AG09309 (cell line): ENCODE measurements around the gene MAPKAPK3.

ENCODE experiments used
- DNase-seq: peaks from one replicate; pipeline ENCODE4 v3.0.0-alpha.2; 2010; ENCODE audit warnings: low read depth
- H3K4me3 ChIP-seq: 2 replicates; pipeline ENCODE4 v1.5.1; 2011; ENCODE audit warnings: mild to moderate bottlenecking, low read depth, low read length, moderate library complexity; ENCODE audit not compliant: control insufficient read depth
- CTCF ChIP-seq: IDR thresholded peaks from 2 replicates; pipeline ENCODE4 v1.5.1; 2011; ENCODE audit warnings: mild to moderate bottlenecking, low read depth, low read length, inconsistent platforms; ENCODE audit not compliant: insufficient read depth, control insufficient read depth; ENCODE audit errors: missing control alignments

MAPKAPK3 gene

GRCh38 chr3:50696276-50696675 lies 79.3 kb downstream of the MAPKAPK3 start:
- H3K4me3 ChIP-seq = no peak overlapping the region
- no peak for TF ChIP-seq CTCF
- DNase-seq = no peak

GRCh38 chr3:50698269-50698668 lies 81.3 kb downstream of the MAPKAPK3 start:
- DNase-seq = no peak
- no peak for TF ChIP-seq CTCF
- H3K4me3 ChIP-seq = no peak overlapping the region
